ENCODE data around the gene CORO1C.

The CORO1C gene

GRCh38 chr12:108770963-108771362 lies 39.6 kb upstream of the CORO1C start:
- H3K4me1 ChIP-seq (ENCODE audit: low read length) = peaks cover 32% of the 10 kb centered on the region
- no peaks in the 10 kb centered on the region for H3K79me2 ChIP-seq (ENCODE audit: low read length)
- H3K27ac ChIP-seq (ENCODE audit: low read length) = no peak overlapping the region
- no peaks in the 10 kb centered on the region for H3K36me3 ChIP-seq (replicated peaks; ENCODE audit: low read depth, low read length)
- H3K9ac ChIP-seq (ENCODE audit: low read length) = no peak overlapping the region
- H2AFZ ChIP-seq (ENCODE audit: low read depth, low read length) = no peak overlapping the region
- no peak overlapping the region for H3K4me2 ChIP-seq (ENCODE audit: low read length)
- peaks cover 20% of the 10 kb centered on the region for H3K27me3 ChIP-seq (ENCODE audit: low read depth, low read length)
- no peak overlapping the region for H3K4me3 ChIP-seq (ENCODE audit: low read length)
- H4K20me1 ChIP-seq (ENCODE audit: insufficient read depth, low read length) = no peaks in the 10 kb centered on the region
- TF ChIP-seq EZH2phosphoT487 (IDR thresholded peaks at IDR 0.05; ENCODE audit: low read depth) (no peak), CTCF (IDR thresholded peaks at IDR 0.05; ENCODE audit: low read depth, low read length) (no peak)
- H3K9me3 ChIP-seq (ENCODE audit: insufficient read depth, low read length) = no peaks in the 10 kb centered on the region

GRCh38 chr12:108770269-108770829 lies 39.0 kb upstream of the CORO1C start:
- H4K20me1 ChIP-seq (ENCODE audit: insufficient read depth, low read length) = no peaks in the 10 kb centered on the region
- no peak overlapping the region for H3K4me3 ChIP-seq (ENCODE audit: low read length)
- no peak overlapping the region for H3K4me2 ChIP-seq (ENCODE audit: low read length)
- H3K9me3 ChIP-seq (ENCODE audit: insufficient read depth, low read length) = no peaks in the 10 kb centered on the region
- H3K27me3 ChIP-seq (ENCODE audit: low read depth, low read length) = peaks cover 20% of the 10 kb centered on the region
- no peak overlapping the region for H2AFZ ChIP-seq (ENCODE audit: low read depth, low read length)
- TF ChIP-seq CTCF (IDR thresholded peaks at IDR 0.05; ENCODE audit: low read depth, low read length) = no peak
- no peaks in the 10 kb centered on the region for H3K79me2 ChIP-seq (ENCODE audit: low read length)
- H3K4me1 ChIP-seq (ENCODE audit: low read length) = peaks cover 32% of the 10 kb centered on the region
- no peak overlapping the region for H3K27ac ChIP-seq (ENCODE audit: low read length)
- no peak overlapping the region for H3K9ac ChIP-seq (ENCODE audit: low read length)
- no peaks in the 10 kb centered on the region for H3K36me3 ChIP-seq (replicated peaks; ENCODE audit: low read depth, low read length)

- no peak overlapping the region for H3K27ac ChIP-seq (ENCODE audit: low read length)
- peak overlapping the region; percentile 83 for H3K4me2 ChIP-seq (ENCODE audit: low read length)
- peaks cover 16% of the 10 kb centered on the region for H3K27me3 ChIP-seq (ENCODE audit: low read depth, low read length)
- no peaks in the 10 kb centered on the region for H4K20me1 ChIP-seq (ENCODE audit: insufficient read depth, low read length)
- H3K9ac ChIP-seq (ENCODE audit: low read length) = peak overlapping the region; percentile 17
- no peak overlapping the region; the same call in 1 of the 2 replicates for H2AFZ ChIP-seq (ENCODE audit: low read depth, low read length)
- TF ChIP-seq EZH2phosphoT487 (IDR thresholded peaks at IDR 0.05; ENCODE audit: low read depth) = no peak
- no peak; the same call in 1 of the 2 replicates for TF ChIP-seq CTCF (IDR thresholded peaks at IDR 0.05; ENCODE audit: low read depth, low read length)
- H3K79me2 ChIP-seq (ENCODE audit: low read length) = no peaks in the 10 kb centered on the region
- no peaks in the 10 kb centered on the region for H3K36me3 ChIP-seq (replicated peaks; ENCODE audit: low read depth, low read length)
- peak overlapping the region; percentile 75 for H3K4me3 ChIP-seq (ENCODE audit: low read length)
- no peaks in the 10 kb centered on the region for H3K9me3 ChIP-seq (ENCODE audit: insufficient read depth, low read length)
- H3K4me1 ChIP-seq (ENCODE audit: low read length) = peaks cover 25% of the 10 kb centered on the region
Measured at GRCh38 chr12:108768591-108769500, 37.5 kb upstream of the CORO1C start.

- no peaks in the 10 kb centered on the region for H4K20me1 ChIP-seq (ENCODE audit: insufficient read depth, low read length)
- H3K9me3 ChIP-seq (ENCODE audit: insufficient read depth, low read length) = no peaks in the 10 kb centered on the region
- H3K4me1 ChIP-seq (ENCODE audit: low read length) = peaks cover 19% of the 10 kb centered on the region
- H3K79me2 ChIP-seq (ENCODE audit: low read length) = no peaks in the 10 kb centered on the region
- no peak overlapping the region for H3K4me3 ChIP-seq (ENCODE audit: low read length)
- H3K4me2 ChIP-seq (ENCODE audit: low read length) = peak overlapping the region; percentile 7; the same call in 1 of the 2 replicates
- H3K27ac ChIP-seq (ENCODE audit: low read length) = no peak overlapping the region
- no peaks in the 10 kb centered on the region for H3K36me3 ChIP-seq (replicated peaks; ENCODE audit: low read depth, low read length)
- H3K9ac ChIP-seq (ENCODE audit: low read length) = no peak overlapping the region
- H3K27me3 ChIP-seq (ENCODE audit: low read depth, low read length) = peaks cover 16% of the 10 kb centered on the region
- TF ChIP-seq EZH2phosphoT487 (IDR thresholded peaks at IDR 0.05; ENCODE audit: low read depth) (no peak), CTCF (IDR thresholded peaks at IDR 0.05; ENCODE audit: low read depth, low read length) (no peak)
- no peak overlapping the region for H2AFZ ChIP-seq (ENCODE audit: low read depth, low read length)
Measured at GRCh38 chr12:108766294-108766693, 35.0 kb upstream of the CORO1C start.
